ENCODE results near the gene CSGALNACT2.

DNA sequence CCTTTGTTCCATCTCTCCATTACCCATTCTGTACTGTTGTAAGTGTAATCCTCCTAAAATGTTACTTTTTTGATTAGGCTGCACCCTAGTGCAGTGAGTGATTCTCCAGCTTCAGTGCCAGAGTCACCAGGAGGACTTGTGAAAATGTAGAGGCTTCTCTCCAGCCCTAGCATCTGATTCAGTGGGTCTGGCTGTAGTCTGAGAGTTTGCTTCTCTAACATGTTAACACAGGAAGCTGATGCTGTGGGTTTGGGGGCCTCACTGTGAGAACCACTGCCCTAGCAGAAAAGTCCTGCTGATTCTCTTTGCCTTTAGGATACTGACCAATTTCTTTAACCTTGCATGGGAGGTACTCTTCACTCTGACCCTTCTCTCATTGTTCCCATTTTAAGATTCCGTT lies 24.4 kb downstream of the CSGALNACT2 start:
- TF ChIP-seq, protein P1, sequence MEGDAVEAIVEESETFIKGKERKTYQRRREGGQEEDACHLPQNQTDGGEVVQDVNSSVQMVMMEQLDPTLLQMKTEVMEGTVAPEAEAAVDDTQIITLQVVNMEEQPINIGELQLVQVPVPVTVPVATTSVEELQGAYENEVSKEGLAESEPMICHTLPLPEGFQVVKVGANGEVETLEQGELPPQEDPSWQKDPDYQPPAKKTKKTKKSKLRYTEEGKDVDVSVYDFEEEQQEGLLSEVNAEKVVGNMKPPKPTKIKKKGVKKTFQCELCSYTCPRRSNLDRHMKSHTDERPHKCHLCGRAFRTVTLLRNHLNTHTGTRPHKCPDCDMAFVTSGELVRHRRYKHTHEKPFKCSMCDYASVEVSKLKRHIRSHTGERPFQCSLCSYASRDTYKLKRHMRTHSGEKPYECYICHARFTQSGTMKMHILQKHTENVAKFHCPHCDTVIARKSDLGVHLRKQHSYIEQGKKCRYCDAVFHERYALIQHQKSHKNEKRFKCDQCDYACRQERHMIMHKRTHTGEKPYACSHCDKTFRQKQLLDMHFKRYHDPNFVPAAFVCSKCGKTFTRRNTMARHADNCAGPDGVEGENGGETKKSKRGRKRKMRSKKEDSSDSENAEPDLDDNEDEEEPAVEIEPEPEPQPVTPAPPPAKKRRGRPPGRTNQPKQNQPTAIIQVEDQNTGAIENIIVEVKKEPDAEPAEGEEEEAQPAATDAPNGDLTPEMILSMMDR (IDR thresholded peaks at IDR 0.05): no peak
- no peak for TF ChIP-seq EZH2 (IDR thresholded peaks at IDR 0.05; ENCODE audit: borderline replicate concordance, insufficient read depth, low read depth, low read length, poor library complexity, severe bottlenecking)

Data from B cell (primary cell).